GM23338 (cell line): ENCODE measurements around the gene DAO.

Experiments
- CTCF ChIP-seq, 2 experiments: fragments of 200-600 bp in 1 of 2; sonication (generic) in 1 of 2; conservative IDR thresholded peaks; 2 replicates each; pipeline versions ENCODE4 v1.5.1 to v1.6.1; 2016 to 2017; ENCODE audit warnings: antibody characterized with exemption in 2 of 2, low read depth in 2 of 2, mild to moderate bottlenecking in 2 of 2, moderate library complexity in 1 of 2
- ZNF114 ChIP-seq: fragments of 250-450 bp; sonication (Bioruptor Pico); IDR thresholded peaks from 2 replicates; pipeline ENCODE4 v1.5.0; 2020; ENCODE audit warnings: mild to moderate bottlenecking, moderate library complexity

GRCh38 chr12:108862588-108862959 is 17.3 kb upstream of the DAO start:
- TF ChIP-seq CTCF (conservative IDR thresholded peaks at IDR 0.05; ENCODE audit: low read depth in 2 of 2) (no peak), ZNF114 (CRISPR knock-in tag) (no peak)
